Activated T-cell treated with anti-CD3 and anti-CD28 coated beads for 48 hours (primary cell): Measurements from ENCODE around the gene MALT1.
"Not testable (repeated sequence)": the region's sequence is repeated elsewhere in the genome, so short reads cannot be mapped to it uniquely, and the experiment has no call there.

ENCODE experiments used
- DNase-seq: peaks from one replicate; pipeline ENCODE4 v3.0.0-alpha.2; 2020; ENCODE audit warnings: low read depth

Gene MALT1

GRCh38 chr18:58732471-58732870, 61.2 kb downstream of the MALT1 start:
- DNase-seq: no peak

GRCh38 chr18:58733866-58734265, 62.6 kb downstream of the MALT1 start:
- DNase-seq: no peak

- DNase-seq: no peak
Measured at GRCh38 chr18:58738322-58738721, 67.1 kb downstream of the MALT1 start.

GRCh38 chr18:58745914-58746313, 74.6 kb downstream of the MALT1 start:
- no peak for DNase-seq

GRCh38 chr18:58748899-58749595, 77.8 kb downstream of the MALT1 start:
- DNase-seq: no peak

GRCh38 chr18:58753976-58754375, 82.7 kb downstream of the MALT1 start:
- DNase-seq: no peak

GRCh38 chr18:58754544-58755068, 83.3 kb downstream of the MALT1 start:
- DNase-seq: no peak

- no peak for DNase-seq
Measured at GRCh38 chr18:58755304-58756010, 84.2 kb downstream of the MALT1 start.

- no peak for DNase-seq
Measured at GRCh38 chr18:58756148-58756547, 84.9 kb downstream of the MALT1 start.

- no peak for DNase-seq
Measured at GRCh38 chr18:58756596-58757240, 85.5 kb downstream of the MALT1 start.

- DNase-seq: not testable (repeated sequence)
Measured at GRCh38 chr18:58757351-58757750, 86.1 kb downstream of the MALT1 start.

- DNase-seq: no peak
Measured at GRCh38 chr18:58758046-58758445, 86.8 kb downstream of the MALT1 start.

GRCh38 chr18:58758606-58759005, 87.3 kb downstream of the MALT1 start:
- no peak for DNase-seq

- DNase-seq: no peak
Measured at GRCh38 chr18:58761241-58761969, 90.1 kb downstream of the MALT1 start.

- DNase-seq: no peak
Measured at GRCh38 chr18:58761970-58762780, 90.9 kb downstream of the MALT1 start.

GRCh38 chr18:58762781-58763171, 91.5 kb downstream of the MALT1 start:
- no peak for DNase-seq

GRCh38 chr18:58766164-58766563, 94.9 kb downstream of the MALT1 start:
- no peak for DNase-seq

GRCh38 chr18:58766946-58767345, 95.7 kb downstream of the MALT1 start:
- DNase-seq: no peak

GRCh38 chr18:58768293-58768974, 97.2 kb downstream of the MALT1 start:
- DNase-seq: peak; percentile 72

- no peak for DNase-seq
Measured at GRCh38 chr18:58769321-58769720, 98.1 kb downstream of the MALT1 start.

- DNase-seq: no peak
Measured at GRCh38 chr18:58770601-58771000, 99.3 kb downstream of the MALT1 start.
